Activated CD4-positive, alpha-beta T cell treated with anti-CD3 and anti-CD28 coated beads for 36 hours (primary cell): Measurements from ENCODE around the gene MAST2. TPM values are rescaled to one million over a fixed set of nuclear protein-coding genes. Genes with fewer than 3 reads are reported as not detected.

Experiments
- ATAC-seq: fragments of 200-7000 bp; cut with Tn5 transposase; one replicate; pipeline ENCODE4 v1.10.0; 2021; ENCODE audit warnings: mild to moderate bottlenecking, moderate library complexity
- CTCF ChIA-PET: fragments of 350-600 bp; sonication (Branson Sonifier 250); formaldehyde crosslinking; loops from one replicate; lab custom pipeline; 2021; ENCODE audit warnings: antibody characterized with exemption; lab: Charles Lee
- POLR2A ChIA-PET: fragments of 350-600 bp; sonication (Branson Sonifier 250); formaldehyde crosslinking; loops from one replicate; lab custom pipeline; 2021; ENCODE audit warnings: antibody characterized with exemption, inconsistent platforms; lab: Charles Lee
- DNase-seq: peaks from one replicate; pipeline ENCODE4 v3.0.0-alpha.2; 2020
- H3K27ac Mint-ChIP-seq: one replicate; pipeline ENCODE4 v1.8.0; 2021; ENCODE audit warnings: mixed read lengths
- H3K27me3 Mint-ChIP-seq: one replicate; pipeline ENCODE4 v1.8.0; 2021; ENCODE audit warnings: mixed read lengths
- H3K36me3 Mint-ChIP-seq: one replicate; pipeline ENCODE4 v1.8.0; 2021; ENCODE audit warnings: low read depth, mixed read lengths
- H3K4me1 Mint-ChIP-seq: one replicate; pipeline ENCODE4 v1.8.0; 2021; ENCODE audit warnings: mixed read lengths
- H3K4me3 Mint-ChIP-seq: one replicate; pipeline ENCODE4 v1.8.0; 2021; ENCODE audit warnings: mild to moderate bottlenecking, moderate library complexity, mixed read lengths
- H3K9me3 Mint-ChIP-seq: one replicate; pipeline ENCODE4 v1.8.0; 2021; ENCODE audit warnings: low read depth, mixed read lengths
- intact Hi-C, 2 experiments: fragments of 100-400 bp; cut with DNase I in 1 of 2; cut with micrococcal nuclease in 1 of 2; formaldehyde crosslinking; loops; one replicate each; pipeline versions ENCODE4 v1.14.2 to v1.15.1; 2022 to 2024; cut with DNase I, micrococcal nuclease
- total RNA-seq, 2 experiments: library from RNA; stranded (reverse); gene quantifications; one replicate each; pipeline ENCODE4 v1.2.3, GENCODE V29; 2021

Gene MAST2
- total RNA-seq, 2 experiments from 2014 or later = 20.1 to 22.9 TPM

- DNase-seq = no peak
- Mint-ChIP-seq H3K27ac (no peak overlapping the region), H3K36me3 (no peaks in the 10 kb centered on the region), H3K4me3 (no peak overlapping the region), H3K27me3 (no peaks in the 10 kb centered on the region), H3K4me1 (no peaks in the 10 kb centered on the region), H3K9me3 (no peaks in the 10 kb centered on the region)
- ChIA-PET CTCF (interaction anchor here (0.7 kb wide), 1 partner anchor 245 kb away, joined by 3 read pairs; no protein-coding TSS in a partner anchor), POLR2A (no interaction called here)
- no peak for ATAC-seq
- intact Hi-C loops = no loop called here
These were observed 185.8 kb downstream of the MAST2 start for GRCh38 chr1:45989249-45989648.

- no peak overlapping the region for H3K27ac Mint-ChIP-seq
- intact Hi-C loops = no loop called here
- ChIA-PET POLR2A (no interaction called here), CTCF (no interaction called here)
- H3K9me3 Mint-ChIP-seq = no peaks in the 10 kb centered on the region
- no peaks in the 10 kb centered on the region for H3K36me3 Mint-ChIP-seq
- ATAC-seq (no peak), DNase-seq (no peak)
- no peaks in the 10 kb centered on the region for H3K27me3 Mint-ChIP-seq
- no peaks in the 10 kb centered on the region for H3K4me1 Mint-ChIP-seq
- no peak overlapping the region for H3K4me3 Mint-ChIP-seq
These were observed 191.0 kb downstream of the MAST2 start for GRCh38 chr1:45994423-45994822.

GRCh38 chr1:45995298-45995697 lies 191.9 kb downstream of the MAST2 start:
- ATAC-seq (no peak), DNase-seq (no peak)
- Mint-ChIP-seq H3K27ac (no peak overlapping the region), H3K27me3 (no peaks in the 10 kb centered on the region), H3K4me3 (no peak overlapping the region), H3K36me3 (peaks cover 3% of the 10 kb centered on the region), H3K9me3 (no peaks in the 10 kb centered on the region), H3K4me1 (no peaks in the 10 kb centered on the region)
- intact Hi-C loops = no loop called here
- ChIA-PET CTCF (no interaction called here), POLR2A (no interaction called here)

GRCh38 chr1:45998020-45998617 lies 194.7 kb downstream of the MAST2 start:
- no peak for ATAC-seq

GRCh38 chr1:45999507-45999906 lies 196.1 kb downstream of the MAST2 start:
- no peak for ATAC-seq
- H3K4me1 Mint-ChIP-seq = no peaks in the 10 kb centered on the region
- no peaks in the 10 kb centered on the region for H3K27me3 Mint-ChIP-seq
- no peak overlapping the region for H3K4me3 Mint-ChIP-seq
- intact Hi-C loops = no loop called here
- DNase-seq = no peak
- no peak overlapping the region for H3K27ac Mint-ChIP-seq
- ChIA-PET POLR2A (no interaction called here), CTCF (no interaction called here)
- peaks cover 3% of the 10 kb centered on the region for H3K36me3 Mint-ChIP-seq
- no peaks in the 10 kb centered on the region for H3K9me3 Mint-ChIP-seq

More at GRCh38 chr1:45998020-45998617, 194.7 kb downstream of the MAST2 start:
- POLR2A ChIA-PET = no interaction called here
- Mint-ChIP-seq H3K4me1 (no peaks in the 10 kb centered on the region), H3K4me3 (no peak overlapping the region), H3K9me3 (no peaks in the 10 kb centered on the region), H3K27ac (no peak overlapping the region), H3K36me3 (peaks cover 3% of the 10 kb centered on the region), H3K27me3 (no peaks in the 10 kb centered on the region)
- intact Hi-C loops = no loop called here
- CTCF ChIA-PET = no interaction called here
- DNase-seq = no peak

GRCh38 chr1:46001081-46001785 lies 197.8 kb downstream of the MAST2 start:
- no peaks in the 10 kb centered on the region for H3K27me3 Mint-ChIP-seq
- no peaks in the 10 kb centered on the region for H3K4me1 Mint-ChIP-seq
- no peak overlapping the region for H3K4me3 Mint-ChIP-seq
- intact Hi-C loops = no loop called here
- DNase-seq (no peak), ATAC-seq (no peak)
- H3K27ac Mint-ChIP-seq = no peak overlapping the region
- ChIA-PET POLR2A (no interaction called here), CTCF (interaction anchor here (0.5 to 1.3 kb wide), 4 partner anchors 9 to 966 kb away, joined by 3 to 4 read pairs (median 4); no protein-coding TSS in a partner anchor)
- no peaks in the 10 kb centered on the region for H3K9me3 Mint-ChIP-seq
- H3K36me3 Mint-ChIP-seq = peaks cover 3% of the 10 kb centered on the region

GRCh38 chr1:46002551-46003150 lies 199.2 kb downstream of the MAST2 start:
- ChIA-PET CTCF (interaction anchor here (1.0 to 1.1 kb wide), 2 partner anchors 10 to 238 kb away, joined by 3 to 4 read pairs; no protein-coding TSS in a partner anchor), POLR2A (no interaction called here)
- H3K27me3 Mint-ChIP-seq = no peaks in the 10 kb centered on the region
- H3K4me3 Mint-ChIP-seq = no peak overlapping the region
- no peak for DNase-seq
- ATAC-seq = no peak
- H3K27ac Mint-ChIP-seq = no peak overlapping the region
- intact Hi-C loops = no loop called here
- H3K9me3 Mint-ChIP-seq = no peaks in the 10 kb centered on the region
- H3K4me1 Mint-ChIP-seq = no peaks in the 10 kb centered on the region
- H3K36me3 Mint-ChIP-seq = peaks cover 10% of the 10 kb centered on the region

GRCh38 chr1:46003315-46003714 lies 199.9 kb downstream of the MAST2 start:
- H3K4me3 Mint-ChIP-seq = no peak overlapping the region
- ChIA-PET POLR2A (no interaction called here), CTCF (interaction anchor here (1.0 kb wide), 1 partner anchor 9 kb away, joined by 3 read pairs; no protein-coding TSS in a partner anchor)
- H3K27ac Mint-ChIP-seq = no peak overlapping the region
- intact Hi-C loops = no loop called here
- no peak for DNase-seq
- ATAC-seq = no peak
- H3K9me3 Mint-ChIP-seq = no peaks in the 10 kb centered on the region
- H3K27me3 Mint-ChIP-seq = no peaks in the 10 kb centered on the region
- peaks cover 13% of the 10 kb centered on the region for H3K36me3 Mint-ChIP-seq
- H3K4me1 Mint-ChIP-seq = no peaks in the 10 kb centered on the region

GRCh38 chr1:46004492-46004891 lies 201.1 kb downstream of the MAST2 start:
- ChIA-PET POLR2A (no interaction called here), CTCF (interaction anchor here (0.7 kb wide), 1 partner anchor 95 kb away, joined by 3 read pairs; no protein-coding TSS in a partner anchor)
- Mint-ChIP-seq H3K27me3 (no peaks in the 10 kb centered on the region), H3K27ac (no peak overlapping the region), H3K4me1 (no peaks in the 10 kb centered on the region), H3K9me3 (no peaks in the 10 kb centered on the region), H3K4me3 (no peak overlapping the region), H3K36me3 (peaks cover 13% of the 10 kb centered on the region)
- DNase-seq = no peak
- intact Hi-C loops = no loop called here
- no peak for ATAC-seq

- no peaks in the 10 kb centered on the region for H3K27me3 Mint-ChIP-seq
- no peak for DNase-seq
- intact Hi-C loops = no loop called here
- H3K27ac Mint-ChIP-seq = no peak overlapping the region
- CTCF ChIA-PET = no interaction called here
- peaks cover 18% of the 10 kb centered on the region for H3K36me3 Mint-ChIP-seq
- ATAC-seq = no peak
- H3K4me3 Mint-ChIP-seq = no peak overlapping the region
- POLR2A ChIA-PET = no interaction called here
- no peaks in the 10 kb centered on the region for H3K9me3 Mint-ChIP-seq
- H3K4me1 Mint-ChIP-seq = no peaks in the 10 kb centered on the region
These were observed 202.2 kb downstream of the MAST2 start for GRCh38 chr1:46005594-46005993.

- Mint-ChIP-seq H3K27me3 (no peaks in the 10 kb centered on the region), H3K4me1 (no peaks in the 10 kb centered on the region), H3K9me3 (no peaks in the 10 kb centered on the region), H3K4me3 (no peak overlapping the region), H3K36me3 (peaks cover 18% of the 10 kb centered on the region), H3K27ac (no peak overlapping the region)
- ATAC-seq (peak; percentile 51), DNase-seq (no peak)
- intact Hi-C loops = no loop called here
- POLR2A ChIA-PET = no interaction called here
- CTCF ChIA-PET = interaction anchor here (1.5 kb wide), 1 partner anchor 173 kb away, joined by 3 read pairs; no protein-coding TSS in a partner anchor
These were observed 205.2 kb downstream of the MAST2 start for GRCh38 chr1:46008585-46008984.
